Activated T-cell treated with anti-CD3 and anti-CD28 coated beads, Interleukin-2, amount 50 U/mL, for 24 hours (primary cell): ENCODE measurements around the gene CDH22.

Source experiments
- DNase-seq: peaks from one replicate; pipeline ENCODE4 v3.0.0-alpha.2; 2020
- H3K27ac Mint-ChIP-seq: 2 replicates; pipeline ENCODE4 v1.8.0; 2020; ENCODE audit warnings: mild to moderate bottlenecking, mixed read lengths
- H3K27me3 Mint-ChIP-seq: 2 replicates; pipeline ENCODE4 v1.8.0; 2020; ENCODE audit warnings: mixed read lengths
- H3K36me3 Mint-ChIP-seq: 2 replicates; pipeline ENCODE4 v1.8.0; 2020; ENCODE audit warnings: low read depth, mixed read lengths
- H3K4me1 Mint-ChIP-seq: 2 replicates; pipeline ENCODE4 v1.8.0; 2020; ENCODE audit warnings: low read depth, mixed read lengths
- H3K4me3 Mint-ChIP-seq: 2 replicates; pipeline ENCODE4 v1.8.0; 2020; ENCODE audit warnings: mild to moderate bottlenecking, moderate library complexity, mixed read lengths
- H3K9me3 Mint-ChIP-seq: 2 replicates; pipeline ENCODE4 v1.8.0; 2020; ENCODE audit warnings: mixed read lengths

CDH22 gene

DNA sequence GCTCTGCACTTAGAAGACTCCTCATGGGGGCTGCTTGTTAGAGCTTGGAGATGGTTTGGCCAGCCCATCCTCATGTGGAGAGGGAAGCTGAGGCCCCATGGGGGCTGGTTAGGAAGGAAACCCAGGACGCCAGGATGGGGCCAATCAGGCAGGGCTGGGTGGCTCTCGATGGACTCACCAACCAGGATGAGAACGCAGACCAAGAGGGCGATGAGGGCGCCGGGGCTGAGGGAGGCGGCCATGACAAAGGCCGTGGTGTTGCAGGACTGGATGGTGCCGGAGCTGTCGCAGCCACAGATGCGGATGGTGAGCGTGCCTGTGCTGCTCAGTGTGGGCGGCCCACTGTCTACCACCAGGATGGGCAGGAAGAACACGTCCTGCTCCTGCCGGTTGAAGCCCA is 130.5 kb downstream of the CDH22 start:
- Mint-ChIP-seq H3K36me3 (no peaks in the 10 kb centered on the region), H3K4me1 (peaks cover 1% of the 10 kb centered on the region), H3K27ac (no peak overlapping the region), H3K4me3 (no peak overlapping the region), H3K9me3 (no peaks in the 10 kb centered on the region), H3K27me3 (peaks cover 51% of the 10 kb centered on the region)
- no peak for DNase-seq

DNA sequence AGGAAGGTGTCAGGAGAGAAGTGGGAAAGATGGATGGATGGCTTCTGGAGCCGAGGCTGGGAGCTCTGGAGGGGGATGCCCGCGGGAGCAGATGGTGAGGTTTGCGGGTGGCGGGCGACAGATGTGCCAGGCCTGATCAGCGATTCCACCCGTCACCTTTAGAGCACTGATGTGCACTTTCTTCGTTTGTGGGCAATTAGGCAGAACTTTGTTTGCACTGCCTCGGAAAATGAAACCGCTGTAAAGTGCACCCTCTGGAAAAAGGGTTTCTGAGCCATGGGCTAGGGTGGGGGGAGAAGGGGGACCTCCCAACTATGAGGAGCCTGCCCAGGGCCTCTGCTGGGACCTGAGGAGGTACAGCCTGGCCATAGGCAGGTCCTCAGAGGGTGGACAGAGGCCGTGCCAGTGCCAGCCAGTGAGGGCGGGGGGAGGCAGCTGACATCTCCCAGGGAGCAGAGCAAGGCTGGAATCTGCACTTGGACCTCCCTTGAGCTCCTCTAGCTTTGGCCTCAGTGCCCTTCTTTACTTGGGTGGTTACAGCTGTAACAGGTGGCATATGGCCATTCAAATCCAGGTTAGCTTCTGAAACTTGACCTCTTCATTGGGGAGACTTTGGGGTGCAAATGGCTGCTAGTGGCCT is 131.4 kb downstream of the CDH22 start:
- Mint-ChIP-seq H3K36me3 (no peaks in the 10 kb centered on the region), H3K27me3 (peaks cover 60% of the 10 kb centered on the region), H3K9me3 (no peaks in the 10 kb centered on the region), H3K27ac (no peak overlapping the region), H3K4me1 (peaks cover 1% of the 10 kb centered on the region), H3K4me3 (no peak overlapping the region)
- DNase-seq, result no peak

DNA sequence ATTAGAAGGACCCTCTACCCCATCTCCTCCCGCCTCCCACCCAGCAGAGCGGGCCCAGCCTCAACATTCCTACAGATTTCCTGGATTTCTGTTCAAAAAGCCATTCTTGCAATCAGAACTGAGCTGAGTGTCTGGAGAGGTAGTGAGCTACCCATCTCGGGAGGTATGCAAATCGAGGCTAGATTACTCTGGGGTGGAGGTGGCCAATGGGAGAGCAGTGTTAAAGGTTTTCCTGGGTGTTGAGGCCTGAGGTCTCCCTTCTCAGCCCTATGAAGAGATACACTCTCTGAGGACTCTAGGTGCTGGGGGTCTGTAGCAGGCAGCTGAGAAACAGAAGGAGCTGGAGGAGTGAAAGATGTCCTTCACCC is 133.2 kb downstream of the CDH22 start:
- no peak overlapping the region for H3K4me3 Mint-ChIP-seq
- H3K4me1 Mint-ChIP-seq, result peaks cover 1% of the 10 kb centered on the region
- no peaks in the 10 kb centered on the region for H3K36me3 Mint-ChIP-seq
- H3K27ac Mint-ChIP-seq, result no peak overlapping the region
- peaks cover 64% of the 10 kb centered on the region for H3K27me3 Mint-ChIP-seq
- no peak for DNase-seq
- no peaks in the 10 kb centered on the region for H3K9me3 Mint-ChIP-seq

DNA sequence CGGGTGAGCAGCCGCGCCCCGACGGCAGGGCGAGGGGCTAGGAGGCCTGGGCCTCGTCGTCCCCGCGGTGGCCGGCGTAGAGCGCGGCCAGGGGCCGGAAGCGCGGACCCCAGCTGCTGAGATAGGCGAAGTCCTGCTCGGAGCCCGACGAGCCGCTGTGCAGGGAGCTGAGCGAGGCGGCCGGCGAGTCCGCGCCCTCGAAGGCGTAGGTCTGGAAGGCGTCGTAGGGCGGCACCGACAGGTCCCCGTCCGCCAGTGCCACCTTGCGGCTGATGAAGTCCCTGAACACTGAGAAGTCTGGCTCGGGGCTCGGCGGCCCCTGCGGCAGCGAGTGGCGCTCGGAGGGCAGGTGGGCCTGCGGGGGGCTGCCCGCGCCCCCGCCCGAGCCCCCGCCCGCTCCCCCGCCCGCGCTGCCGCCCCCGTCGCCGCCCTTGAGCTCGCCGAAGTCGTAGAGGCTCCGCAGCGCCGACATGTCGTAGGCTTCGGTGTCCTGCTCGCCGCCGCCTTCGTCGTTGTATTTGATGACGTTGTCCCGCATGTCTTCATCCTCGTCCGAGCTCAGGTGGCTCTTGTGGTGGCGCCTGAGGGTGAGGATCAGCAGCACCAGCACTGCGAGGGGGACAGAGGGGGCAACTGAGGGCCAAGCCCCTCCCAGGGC is 133.7 kb downstream of the CDH22 start:
- H3K4me1 Mint-ChIP-seq, result peaks cover 1% of the 10 kb centered on the region
- no peak overlapping the region for H3K4me3 Mint-ChIP-seq
- H3K27ac Mint-ChIP-seq, result no peak overlapping the region
- H3K9me3 Mint-ChIP-seq, result no peaks in the 10 kb centered on the region
- peaks cover 64% of the 10 kb centered on the region for H3K27me3 Mint-ChIP-seq
- DNase-seq, result peak; percentile 82
- H3K36me3 Mint-ChIP-seq, result no peaks in the 10 kb centered on the region

DNA sequence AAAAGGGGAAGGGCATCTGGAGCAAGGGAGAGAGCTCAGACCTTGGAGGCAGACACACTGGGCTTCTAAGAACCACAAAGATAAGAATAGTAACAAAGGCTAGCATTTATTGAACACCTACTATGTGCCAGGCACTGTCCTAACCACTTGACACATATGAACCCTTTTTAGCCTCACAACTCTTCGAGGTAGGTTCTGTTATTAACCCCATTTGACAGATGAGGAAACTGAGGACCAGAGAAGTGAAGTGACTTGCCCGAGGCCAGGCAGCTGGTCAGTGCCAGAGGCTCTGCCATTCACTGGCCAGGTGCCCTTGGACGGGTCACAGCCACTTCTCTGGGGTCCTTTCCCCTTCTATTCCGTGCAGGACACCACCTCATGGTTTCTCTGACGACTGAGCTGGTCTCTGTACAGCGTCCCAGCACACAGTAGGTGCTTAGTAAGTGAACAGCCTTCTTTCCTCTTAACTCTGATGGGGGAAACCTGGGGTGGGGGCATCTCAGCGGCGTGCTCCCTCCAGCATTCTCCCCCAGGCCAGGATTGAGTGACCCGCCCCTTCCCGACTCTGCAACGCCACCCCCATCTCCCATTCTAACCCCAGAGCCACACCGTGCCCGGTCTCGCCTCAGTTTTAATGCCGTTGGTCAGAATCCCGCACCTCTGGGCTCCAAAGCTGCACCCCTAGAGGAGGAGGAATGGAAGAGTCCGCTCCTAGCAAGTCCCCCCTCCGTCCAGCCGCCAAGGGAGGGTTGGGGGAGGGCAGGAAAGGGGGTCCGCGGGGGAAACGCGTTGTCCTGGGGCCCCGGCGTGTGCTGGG is 134.4 kb downstream of the CDH22 start:
- H3K4me1 Mint-ChIP-seq, result peaks cover 1% of the 10 kb centered on the region
- no peak overlapping the region for H3K27ac Mint-ChIP-seq
- H3K9me3 Mint-ChIP-seq, result no peaks in the 10 kb centered on the region
- no peak for DNase-seq
- no peak overlapping the region for H3K4me3 Mint-ChIP-seq
- H3K27me3 Mint-ChIP-seq, result peaks cover 61% of the 10 kb centered on the region
- no peaks in the 10 kb centered on the region for H3K36me3 Mint-ChIP-seq

DNA sequence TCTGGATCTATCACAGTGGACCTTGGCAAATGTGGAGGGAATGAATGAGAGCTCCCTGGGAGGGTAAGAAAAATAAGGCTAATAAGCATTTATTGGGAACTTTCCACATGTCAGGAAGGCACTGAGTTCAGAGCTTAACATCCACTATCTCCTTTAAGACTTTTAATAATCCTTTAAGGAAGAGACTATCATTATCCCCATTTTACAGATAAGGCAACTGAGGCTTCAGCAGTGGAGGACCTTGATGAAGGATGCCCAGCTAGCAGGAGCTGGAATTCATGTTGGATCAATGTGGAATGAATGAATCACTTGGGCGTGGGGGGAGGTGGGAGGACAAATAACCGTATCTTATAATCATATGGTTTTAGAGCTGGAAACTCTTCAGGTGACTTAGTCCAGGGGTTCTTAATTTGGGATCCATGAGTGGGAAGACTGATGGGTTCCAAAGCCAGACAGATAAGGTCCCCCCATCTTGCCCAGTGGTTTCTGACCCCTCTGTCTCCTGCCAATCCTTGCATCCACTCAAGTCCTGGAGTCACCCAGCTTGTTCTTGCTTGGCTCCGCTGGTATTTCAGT is 135.2 kb downstream of the CDH22 start:
- DNase-seq, result no peak
- Mint-ChIP-seq H3K27ac (no peak overlapping the region), H3K9me3 (no peaks in the 10 kb centered on the region), H3K4me1 (peaks cover 1% of the 10 kb centered on the region), H3K4me3 (no peak overlapping the region), H3K36me3 (no peaks in the 10 kb centered on the region), H3K27me3 (peaks cover 54% of the 10 kb centered on the region)

DNA sequence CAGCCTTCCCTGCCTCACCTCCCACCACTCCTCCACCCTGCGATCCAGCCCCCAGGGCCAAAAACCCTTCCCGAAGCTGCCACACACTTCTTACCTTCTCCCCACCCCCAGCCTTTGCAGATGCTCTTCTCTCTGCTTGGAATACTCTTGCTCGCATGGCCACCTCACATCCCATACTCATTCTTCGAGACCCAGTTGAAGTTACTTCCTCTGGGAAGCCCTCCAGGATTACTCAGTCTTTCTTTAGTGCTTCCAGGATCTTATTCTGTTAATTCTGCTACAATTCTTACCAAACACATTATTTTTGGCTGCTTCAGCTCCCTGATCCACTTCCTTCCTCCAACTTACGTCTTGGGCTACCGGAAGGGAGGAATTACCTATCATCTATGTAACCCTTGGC is 135.8 kb downstream of the CDH22 start:
- H3K4me1 Mint-ChIP-seq, result peaks cover 1% of the 10 kb centered on the region
- no peak for DNase-seq
- H3K36me3 Mint-ChIP-seq, result no peaks in the 10 kb centered on the region
- no peak overlapping the region for H3K4me3 Mint-ChIP-seq
- no peaks in the 10 kb centered on the region for H3K9me3 Mint-ChIP-seq
- peaks cover 48% of the 10 kb centered on the region for H3K27me3 Mint-ChIP-seq
- H3K27ac Mint-ChIP-seq, result no peak overlapping the region

DNA sequence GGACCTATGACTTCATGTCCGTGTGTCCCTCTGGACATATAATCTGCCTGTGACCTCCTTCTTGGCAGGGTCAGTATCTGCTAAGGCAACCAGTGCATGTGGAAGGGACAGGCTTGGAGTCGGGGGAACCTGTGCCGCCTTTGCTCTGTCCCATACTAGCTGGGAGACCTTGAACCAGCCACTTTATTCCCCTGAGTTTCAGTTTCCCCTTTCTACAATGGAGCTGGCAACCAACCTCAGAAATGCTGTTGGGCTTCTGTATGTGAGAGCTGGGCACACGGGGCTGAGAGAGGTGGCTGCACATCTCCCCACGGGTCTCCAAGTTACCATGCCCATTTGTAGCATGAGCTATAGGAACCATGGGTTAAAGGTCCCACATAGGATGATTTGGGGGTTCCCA is 136.4 kb downstream of the CDH22 start:
- no peaks in the 10 kb centered on the region for H3K9me3 Mint-ChIP-seq
- DNase-seq, result no peak
- H3K4me1 Mint-ChIP-seq, result peaks cover 1% of the 10 kb centered on the region
- H3K27me3 Mint-ChIP-seq, result peaks cover 48% of the 10 kb centered on the region
- H3K36me3 Mint-ChIP-seq, result no peaks in the 10 kb centered on the region
- no peak overlapping the region for H3K4me3 Mint-ChIP-seq
- no peak overlapping the region for H3K27ac Mint-ChIP-seq

DNA sequence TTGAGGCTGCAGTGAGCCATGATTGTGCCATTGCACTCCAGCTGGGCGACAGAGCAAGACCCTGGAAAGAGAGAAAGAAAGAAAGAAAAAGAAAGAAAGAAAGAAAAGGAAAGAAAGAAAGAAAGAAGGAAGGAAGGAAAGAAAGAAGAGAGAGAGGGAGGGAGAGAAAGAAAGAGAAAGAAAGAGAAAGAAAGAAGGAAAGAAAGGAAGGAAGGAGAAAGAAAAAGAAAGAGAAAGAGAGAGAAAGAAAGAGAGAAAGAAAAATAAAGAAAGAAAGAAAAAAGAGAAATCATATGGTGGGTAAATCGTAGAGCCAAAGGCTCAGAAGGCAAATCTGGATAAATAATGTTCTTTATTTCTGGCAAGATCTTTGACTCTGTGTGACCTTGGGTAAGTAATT is 136.8 kb downstream of the CDH22 start:
- Mint-ChIP-seq H3K27me3 (peaks cover 47% of the 10 kb centered on the region), H3K36me3 (no peaks in the 10 kb centered on the region), H3K9me3 (no peaks in the 10 kb centered on the region), H3K27ac (no peak overlapping the region), H3K4me1 (peaks cover 1% of the 10 kb centered on the region), H3K4me3 (no peak overlapping the region)
- no peak for DNase-seq

DNA sequence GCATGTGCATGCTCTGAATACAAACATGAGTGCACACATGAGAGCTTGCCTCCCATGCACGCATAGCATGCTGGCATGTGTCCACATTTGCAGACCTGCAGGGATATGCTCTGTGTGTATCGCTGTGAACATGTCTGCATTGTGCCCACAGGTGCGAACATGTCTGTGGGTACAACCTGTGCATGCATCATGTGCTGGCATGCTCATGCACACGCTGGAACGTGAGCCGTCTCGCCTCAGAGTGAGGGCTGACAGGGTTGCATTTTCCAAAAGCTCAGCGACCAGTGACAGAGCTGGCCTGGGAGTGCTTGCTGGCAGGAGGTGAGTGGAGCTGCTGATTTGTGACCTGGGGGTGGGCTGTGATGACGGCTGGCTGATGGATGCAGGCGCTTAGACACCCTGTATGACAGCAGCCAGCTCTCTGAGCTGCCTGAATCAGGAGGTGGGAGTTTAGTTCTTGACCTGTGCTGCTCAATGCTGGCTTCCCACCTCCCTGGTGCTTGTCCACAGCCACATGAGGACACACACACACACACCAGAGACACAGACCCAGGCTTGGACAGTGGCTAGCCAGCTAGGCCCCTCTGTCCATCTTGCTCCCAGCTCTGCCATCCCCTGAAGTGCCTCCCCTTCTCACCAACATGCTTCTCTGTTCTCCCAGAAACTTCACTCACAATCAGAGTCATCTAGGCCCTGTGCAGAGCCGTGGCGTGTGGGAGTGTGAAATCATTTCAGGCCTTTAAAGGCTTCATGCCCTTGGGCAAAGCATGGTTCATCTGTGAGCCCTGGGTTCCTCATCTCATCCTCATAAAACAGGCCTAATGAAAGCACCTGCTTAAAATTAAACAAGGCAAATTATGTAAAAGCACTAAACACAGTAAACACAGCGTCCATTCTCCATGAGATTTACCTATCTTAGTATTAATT is 138.8 kb downstream of the CDH22 start:
- Mint-ChIP-seq H3K4me3 (no peak overlapping the region), H3K36me3 (no peaks in the 10 kb centered on the region), H3K4me1 (no peaks in the 10 kb centered on the region), H3K9me3 (no peaks in the 10 kb centered on the region), H3K27ac (no peak overlapping the region), H3K27me3 (peaks cover 32% of the 10 kb centered on the region)
- no peak for DNase-seq

DNA sequence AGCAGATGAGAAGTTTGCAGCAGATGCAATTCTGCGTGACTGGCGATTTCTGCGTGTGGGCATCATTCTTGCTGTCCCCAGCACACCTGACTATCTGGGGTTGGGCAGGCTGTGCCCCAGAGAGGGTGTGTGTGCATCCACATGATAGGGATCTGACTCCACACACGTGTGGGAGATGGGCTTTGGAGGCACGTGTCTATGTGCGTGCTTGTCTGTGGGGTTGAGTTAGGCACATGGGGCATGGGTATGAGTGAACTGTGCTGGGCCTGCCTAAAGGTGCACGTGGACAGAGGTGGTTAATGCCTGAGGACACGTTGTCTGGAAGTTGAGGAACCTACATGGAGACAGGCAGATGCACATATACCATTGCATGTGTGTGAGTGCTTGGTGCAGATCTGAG is 139.9 kb downstream of the CDH22 start:
- DNase-seq, result no peak
- no peak overlapping the region for H3K27ac Mint-ChIP-seq
- no peak overlapping the region for H3K4me3 Mint-ChIP-seq
- no peaks in the 10 kb centered on the region for H3K4me1 Mint-ChIP-seq
- H3K9me3 Mint-ChIP-seq, result no peaks in the 10 kb centered on the region
- H3K36me3 Mint-ChIP-seq, result no peaks in the 10 kb centered on the region
- peaks cover 32% of the 10 kb centered on the region for H3K27me3 Mint-ChIP-seq

DNA sequence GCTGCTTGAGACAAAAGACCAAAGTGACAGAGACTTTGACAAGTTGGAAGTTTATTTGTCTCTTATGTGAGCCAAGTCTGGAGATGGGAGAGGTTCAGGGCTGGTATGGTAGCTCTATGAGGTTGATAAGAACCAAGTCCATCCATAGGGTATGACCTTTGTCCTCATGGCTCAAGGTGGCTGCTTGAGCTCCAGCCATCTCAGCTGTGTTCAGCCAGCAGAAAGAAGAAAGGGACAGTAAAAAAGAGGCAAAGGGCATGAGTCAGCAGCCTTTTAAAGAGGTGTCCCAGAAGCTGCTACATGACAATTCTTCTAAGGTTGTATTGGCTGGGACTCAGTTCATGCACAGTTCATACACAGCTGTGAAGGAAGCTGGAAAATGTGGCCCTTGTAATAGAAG is 141.2 kb downstream of the CDH22 start:
- no peak for DNase-seq
- no peak overlapping the region for H3K4me3 Mint-ChIP-seq
- no peaks in the 10 kb centered on the region for H3K4me1 Mint-ChIP-seq
- H3K36me3 Mint-ChIP-seq, result no peaks in the 10 kb centered on the region
- H3K9me3 Mint-ChIP-seq, result no peaks in the 10 kb centered on the region
- H3K27ac Mint-ChIP-seq, result no peak overlapping the region
- H3K27me3 Mint-ChIP-seq, result peaks cover 23% of the 10 kb centered on the region

DNA sequence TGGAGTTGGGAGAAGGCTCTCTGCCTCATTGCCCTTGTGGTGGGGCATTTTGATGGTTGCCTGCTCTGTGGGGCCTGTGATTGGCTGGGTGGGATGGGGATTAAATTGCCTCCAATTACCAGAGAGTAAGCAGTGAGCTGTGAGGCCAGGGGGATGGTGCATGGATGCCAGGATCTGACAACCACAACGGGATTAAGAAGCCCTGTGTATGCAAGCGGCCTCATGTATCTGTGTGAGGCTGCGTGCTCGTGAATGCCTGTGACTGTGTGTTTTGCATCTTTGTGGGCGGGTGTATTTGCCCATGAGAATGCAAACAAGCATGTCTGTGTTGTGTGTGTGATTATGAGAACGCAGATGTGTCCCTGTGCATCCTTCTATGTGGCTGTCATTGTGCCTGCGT is 144.0 kb downstream of the CDH22 start:
- Mint-ChIP-seq H3K36me3 (no peaks in the 10 kb centered on the region), H3K27ac (no peak overlapping the region), H3K9me3 (no peaks in the 10 kb centered on the region), H3K4me1 (no peaks in the 10 kb centered on the region), H3K27me3 (peaks cover 17% of the 10 kb centered on the region), H3K4me3 (no peak overlapping the region)
- DNase-seq, result no peak

DNA sequence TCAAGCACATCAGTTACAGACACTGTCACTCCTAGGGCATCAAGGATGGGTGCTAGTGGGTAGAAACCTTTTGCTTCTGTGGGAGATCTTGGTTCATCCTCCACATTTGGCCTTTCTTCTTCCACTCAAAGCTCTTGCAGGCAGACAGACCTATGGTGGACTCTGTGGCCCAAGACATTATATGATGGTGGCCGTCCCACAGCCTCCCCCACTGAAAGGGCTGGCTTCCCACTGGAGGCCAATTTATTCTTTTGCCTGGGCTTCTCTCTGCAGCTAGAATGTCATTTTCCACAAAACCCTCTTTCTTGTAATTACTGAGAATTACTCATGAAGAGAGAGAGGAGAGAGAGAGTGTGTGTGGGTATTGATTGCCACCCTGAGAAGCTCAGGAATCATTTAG is 146.4 kb downstream of the CDH22 start:
- no peak overlapping the region for H3K27ac Mint-ChIP-seq
- no peak overlapping the region for H3K4me3 Mint-ChIP-seq

More for the DNA sequence above, 146.4 kb downstream of the CDH22 start:
- no peaks in the 10 kb centered on the region for H3K4me1 Mint-ChIP-seq
- no peaks in the 10 kb centered on the region for H3K36me3 Mint-ChIP-seq
- peaks cover 25% of the 10 kb centered on the region for H3K27me3 Mint-ChIP-seq
- no peak for DNase-seq
- H3K9me3 Mint-ChIP-seq, result no peaks in the 10 kb centered on the region
